Osteocyte (in vitro differentiated cells): ENCODE results near the gene MRPL38. TPM values are rescaled to one million over a fixed set of nuclear protein-coding genes. Genes with fewer than 3 reads are reported as not detected.

Experiments used
- DNase-seq: peaks from one replicate; pipeline ENCODE4 v3.0.0; 2021; ENCODE audit warnings: mixed read lengths; ENCODE audit not compliant: unreplicated experiment; ENCODE audit errors: extremely low spot score
- H3K27ac Mint-ChIP-seq: one replicate; pipeline ENCODE4 v1.8.0; 2021; ENCODE audit warnings: mild to moderate bottlenecking, mixed read lengths; ENCODE audit not compliant: unreplicated experiment
- H3K27me3 Mint-ChIP-seq: one replicate; pipeline ENCODE4 v1.8.0; 2021; ENCODE audit warnings: mixed read lengths; ENCODE audit not compliant: unreplicated experiment
- H3K36me3 Mint-ChIP-seq: one replicate; pipeline ENCODE4 v1.8.0; 2021; ENCODE audit warnings: mixed read lengths; ENCODE audit not compliant: unreplicated experiment
- H3K4me1 Mint-ChIP-seq: one replicate; pipeline ENCODE4 v1.8.0; 2021; ENCODE audit warnings: mixed read lengths; ENCODE audit not compliant: unreplicated experiment
- H3K4me3 Mint-ChIP-seq: one replicate; pipeline ENCODE4 v1.8.0; 2021; ENCODE audit warnings: mild to moderate bottlenecking, moderate library complexity, mixed read lengths; ENCODE audit not compliant: unreplicated experiment
- H3K9me3 Mint-ChIP-seq: one replicate; pipeline ENCODE4 v1.8.0; 2021; ENCODE audit warnings: mixed read lengths; ENCODE audit not compliant: unreplicated experiment
- CTCF ChIP-seq: fragments of 200-600 bp; sonication (generic); IDR thresholded peaks from 2 replicates; pipeline ENCODE4 v1.5.0; 2021; ENCODE audit warnings: antibody characterized with exemption, mild to moderate bottlenecking, moderate library complexity
- total RNA-seq: library from RNA; stranded (reverse); gene quantifications from 2 replicates; pipeline ENCODE4 v1.2.1, GENCODE V29; 2021

Gene MRPL38
- total RNA-seq, 1 donor from 2014 or later = 73.6 TPM

GRCh38 chr17:75913537-75914210, 9.0 kb upstream of the MRPL38 start:
- Mint-ChIP-seq H3K27ac (no peak overlapping the region), H3K4me3 (no peak overlapping the region), H3K4me1 (peaks cover 1% of the 10 kb centered on the region), H3K36me3 (peaks cover 3% of the 10 kb centered on the region), H3K9me3 (no peaks in the 10 kb centered on the region), H3K27me3 (no peaks in the 10 kb centered on the region)
- no peak for DNase-seq
- no peak for TF ChIP-seq CTCF

DNA sequence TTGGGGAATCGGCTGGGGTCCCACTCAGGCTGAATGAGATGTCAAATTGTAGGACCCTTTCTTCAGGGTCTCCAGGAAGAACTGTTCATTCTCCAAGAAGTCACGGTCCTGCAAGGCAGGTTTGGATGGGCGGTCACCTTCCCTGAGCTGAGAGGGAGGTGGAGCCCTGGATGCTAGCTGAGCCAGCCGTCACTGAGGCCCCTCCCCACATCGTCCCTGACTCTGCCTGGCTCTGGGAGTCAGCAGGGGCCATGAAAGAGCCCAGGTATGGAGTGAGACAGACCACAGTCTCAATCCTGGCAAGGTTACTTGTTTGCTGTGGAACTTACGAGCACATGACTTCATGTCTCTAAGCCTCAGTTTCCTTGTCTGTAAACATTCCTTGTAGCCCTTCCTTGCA, 6.0 kb upstream of the MRPL38 start:
- H3K4me3 Mint-ChIP-seq = no peak overlapping the region
- no peaks in the 10 kb centered on the region for H3K36me3 Mint-ChIP-seq
- no peak for TF ChIP-seq CTCF
- no peak for DNase-seq
- H3K27me3 Mint-ChIP-seq = no peaks in the 10 kb centered on the region
- no peaks in the 10 kb centered on the region for H3K9me3 Mint-ChIP-seq
- peaks cover 1% of the 10 kb centered on the region for H3K4me1 Mint-ChIP-seq
- H3K27ac Mint-ChIP-seq = no peak overlapping the region

- Mint-ChIP-seq H3K4me3 (no peak overlapping the region), H3K27ac (no peak overlapping the region), H3K4me1 (peaks cover 5% of the 10 kb centered on the region), H3K36me3 (no peaks in the 10 kb centered on the region), H3K27me3 (no peaks in the 10 kb centered on the region), H3K9me3 (no peaks in the 10 kb centered on the region)
- DNase-seq = no peak
- TF ChIP-seq CTCF = no peak
These were observed 5.2 kb upstream of the MRPL38 start for GRCh38 chr17:75909812-75910274.

DNA sequence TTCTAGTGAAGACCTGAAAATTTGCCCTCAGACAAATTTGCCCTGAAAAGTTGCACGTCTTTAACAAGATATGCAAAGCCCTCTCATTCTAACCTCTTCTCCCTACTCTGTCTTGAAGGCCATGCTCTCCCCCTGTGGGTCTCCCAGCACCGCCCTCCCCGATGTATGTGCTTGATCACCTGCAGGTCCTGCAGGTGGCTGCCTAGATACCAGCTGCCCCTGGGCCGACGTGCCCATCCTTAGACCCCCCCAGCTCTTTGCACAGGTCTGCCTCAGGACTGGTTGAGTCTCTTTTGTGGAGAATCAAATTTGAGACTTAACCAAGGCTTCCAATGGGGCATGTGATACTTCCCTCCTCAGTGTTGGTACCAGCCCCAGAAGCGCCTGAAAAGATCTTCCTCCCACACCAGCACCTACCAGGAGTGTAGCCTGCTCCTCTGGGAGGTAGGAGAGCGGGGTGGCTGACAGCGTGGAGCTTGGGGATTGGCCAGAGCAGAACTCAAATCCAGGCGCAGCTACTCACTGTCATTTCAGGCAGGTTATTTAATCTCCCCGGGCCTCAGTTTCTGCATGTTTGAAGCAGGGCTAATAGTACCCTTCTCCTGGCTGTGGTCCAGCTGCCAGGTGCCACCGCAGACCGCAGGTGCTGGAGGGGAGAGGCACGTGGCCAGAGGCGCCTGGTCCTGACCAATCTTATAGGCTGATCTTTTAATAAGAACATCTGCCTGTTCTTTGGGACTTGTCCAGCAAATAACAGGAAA, 4.5 kb upstream of the MRPL38 start:
- no peak for TF ChIP-seq CTCF
- H3K27ac Mint-ChIP-seq = no peak overlapping the region
- no peak for DNase-seq
- H3K4me1 Mint-ChIP-seq = peaks cover 5% of the 10 kb centered on the region
- no peaks in the 10 kb centered on the region for H3K36me3 Mint-ChIP-seq
- H3K27me3 Mint-ChIP-seq = no peaks in the 10 kb centered on the region
- no peaks in the 10 kb centered on the region for H3K9me3 Mint-ChIP-seq
- H3K4me3 Mint-ChIP-seq = no peak overlapping the region

- TF ChIP-seq CTCF = no peak
- no peak for DNase-seq
- H3K9me3 Mint-ChIP-seq = no peaks in the 10 kb centered on the region
- no peak overlapping the region for H3K4me3 Mint-ChIP-seq
- H3K4me1 Mint-ChIP-seq = peaks cover 9% of the 10 kb centered on the region
- no peaks in the 10 kb centered on the region for H3K27me3 Mint-ChIP-seq
- H3K27ac Mint-ChIP-seq = no peak overlapping the region
- no peaks in the 10 kb centered on the region for H3K36me3 Mint-ChIP-seq
These were observed 3.5 kb upstream of the MRPL38 start for GRCh38 chr17:75908201-75908600.
